Measurements from ENCODE around the gene CYLD. TPM values are rescaled to one million over a fixed set of nuclear protein-coding genes. Genes with fewer than 3 reads are reported as not detected.

CYLD gene
- total and polyA plus RNA-seq, 2 experiments from 2014 or later: 21.7 to 32.6 TPM

DNA sequence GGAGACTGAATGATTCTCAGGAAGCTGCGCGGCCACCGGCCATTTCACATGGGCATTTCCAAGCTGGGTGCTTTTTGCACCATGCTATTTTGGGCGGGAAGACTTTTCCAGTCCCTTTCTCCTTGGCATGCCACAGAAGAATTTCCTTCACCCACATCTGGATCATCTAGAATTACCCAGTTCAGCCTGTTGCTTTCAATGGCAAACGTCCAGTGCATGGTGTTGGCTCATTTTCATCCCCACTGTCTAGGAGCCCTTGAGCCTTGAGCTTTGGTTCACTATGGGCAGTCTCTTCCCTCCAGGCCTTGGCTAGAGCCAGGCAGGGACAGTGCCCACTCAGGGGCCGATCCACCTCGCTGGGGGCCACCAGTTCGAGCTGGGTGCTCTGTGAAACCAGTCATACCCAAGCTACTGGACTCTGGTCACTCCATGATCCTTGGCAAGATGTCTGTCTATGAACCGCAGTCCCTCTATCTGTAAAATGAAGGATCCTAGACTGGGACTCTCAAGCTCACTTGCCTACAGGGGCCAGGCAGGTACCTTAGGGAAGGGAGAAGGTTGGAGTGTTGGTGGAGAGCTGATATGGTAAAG, 71.1 kb downstream of the CYLD start:
- H3K4me3 ChIP-seq: no peak overlapping the region
- H3K9me2 ChIP-seq (ENCODE audit: insufficient read depth): no peaks in the 10 kb centered on the region
- no peaks in the 10 kb centered on the region for H3K27me3 ChIP-seq (replicated peaks; ENCODE audit: insufficient read depth)
- WGBS, 2 experiments (ENCODE audit: low coverage in 1 of 2, low lambda C conversion rate in 2 of 2, missing lambda C conversion rate in 2 of 2): 46 to 53% methylated on average over 9 of the region's 9 CpGs
- no peak overlapping the region for H3K4me2 ChIP-seq (ENCODE audit: unreplicated experiment)
- no peaks in the 10 kb centered on the region for H4K20me1 ChIP-seq (ENCODE audit: insufficient read depth)
- TF ChIP-seq EZH2 (IDR thresholded peaks at IDR 0.05; ENCODE audit: insufficient read depth, poor library complexity, severe bottlenecking) (no peak), EZH2phosphoT487 (IDR thresholded peaks at IDR 0.05; ENCODE audit: insufficient read depth, low read depth) (no peak)
- no peak overlapping the region for H3K9ac ChIP-seq
- H3F3A ChIP-seq (ENCODE audit: insufficient read depth): no peaks in the 10 kb centered on the region
- no peaks in the 10 kb centered on the region for H3K9me3 ChIP-seq (ENCODE audit: low read depth)
- no peak overlapping the region for H3K27ac ChIP-seq
- no peaks in the 10 kb centered on the region for H3K79me2 ChIP-seq (ENCODE audit: insufficient read depth)
- in situ Hi-C loops (cut with MboI): no loop called here
- DNase-seq: no peak
- no peaks in the 10 kb centered on the region for H3K4me1 ChIP-seq (ENCODE audit: insufficient read depth)
- no peaks in the 10 kb centered on the region for H3K36me3 ChIP-seq (ENCODE audit: low read depth)
- H2AFZ ChIP-seq: no peak overlapping the region

DNA sequence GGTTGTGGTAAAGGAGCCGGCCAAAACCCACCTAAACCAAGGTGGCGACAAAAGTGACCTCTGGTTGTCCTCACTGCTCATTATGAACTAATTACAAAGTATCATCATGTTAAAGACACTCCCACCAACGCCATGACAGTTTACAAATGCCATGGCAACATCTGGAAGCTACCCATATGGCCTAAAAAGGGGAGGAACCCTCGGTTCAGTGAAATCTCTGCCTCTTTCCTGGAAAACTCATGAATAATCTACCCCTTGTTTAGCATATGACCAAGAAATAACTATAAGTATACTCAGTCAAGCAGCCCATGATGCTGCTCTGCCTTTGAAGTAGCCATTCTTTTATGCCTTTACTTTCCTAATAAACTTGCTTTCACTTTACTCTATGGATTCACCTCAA, 72.2 kb downstream of the CYLD start:
- Histone ChIP-seq H3K36me3 (ENCODE audit: low read depth) (no peaks in the 10 kb centered on the region), H3K27me3 (replicated peaks; ENCODE audit: insufficient read depth) (no peaks in the 10 kb centered on the region), H3K9ac (no peak overlapping the region), H4K20me1 (ENCODE audit: insufficient read depth) (no peaks in the 10 kb centered on the region), H3K4me2 (ENCODE audit: unreplicated experiment) (no peak overlapping the region), H3F3A (ENCODE audit: insufficient read depth) (no peaks in the 10 kb centered on the region), H3K9me3 (ENCODE audit: low read depth) (no peaks in the 10 kb centered on the region), H3K9me2 (ENCODE audit: insufficient read depth) (no peaks in the 10 kb centered on the region), H3K4me1 (ENCODE audit: insufficient read depth) (no peaks in the 10 kb centered on the region), H3K27ac (no peak overlapping the region), H2AFZ (no peak overlapping the region), H3K4me3 (no peak overlapping the region), H3K79me2 (ENCODE audit: insufficient read depth) (no peaks in the 10 kb centered on the region)
- 52% methylated on average over 4 of the region's 4 CpGs for WGBS, 2 experiments (ENCODE audit: low coverage in 1 of 2, low lambda C conversion rate in 2 of 2, missing lambda C conversion rate in 2 of 2)
- in situ Hi-C loops (cut with MboI): no loop called here
- no peak for TF ChIP-seq EZH2phosphoT487 (IDR thresholded peaks at IDR 0.05; ENCODE audit: insufficient read depth, low read depth)
- no peak for TF ChIP-seq EZH2 (IDR thresholded peaks at IDR 0.05; ENCODE audit: insufficient read depth, poor library complexity, severe bottlenecking)
- no peak for DNase-seq

DNA sequence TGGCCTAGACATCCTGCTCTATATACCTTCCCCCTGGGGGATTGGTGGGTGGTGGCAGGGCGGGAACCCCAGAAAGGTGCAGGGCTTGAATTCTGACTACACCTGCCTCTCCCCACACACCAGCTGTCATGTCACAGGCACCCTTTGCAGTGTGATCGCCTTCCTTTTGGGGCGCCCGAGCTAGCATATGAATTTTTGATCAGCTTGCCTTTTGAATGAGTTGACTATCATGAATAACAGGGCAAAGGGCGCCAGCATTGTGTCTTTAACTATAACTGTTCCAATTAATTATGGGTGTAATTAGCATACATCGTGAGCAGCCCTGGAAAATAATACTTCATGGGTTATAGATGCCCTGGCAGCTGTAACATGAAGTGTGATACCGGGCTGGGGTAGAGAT, 72.7 kb downstream of the CYLD start:
- no peak for TF ChIP-seq EZH2phosphoT487 (IDR thresholded peaks at IDR 0.05; ENCODE audit: insufficient read depth, low read depth)
- no peak for TF ChIP-seq EZH2 (IDR thresholded peaks at IDR 0.05; ENCODE audit: insufficient read depth, poor library complexity, severe bottlenecking)
- Histone ChIP-seq H3K36me3 (ENCODE audit: low read depth) (no peaks in the 10 kb centered on the region), H3F3A (ENCODE audit: insufficient read depth) (no peaks in the 10 kb centered on the region), H3K9me3 (ENCODE audit: low read depth) (no peaks in the 10 kb centered on the region), H2AFZ (no peak overlapping the region), H4K20me1 (ENCODE audit: insufficient read depth) (no peaks in the 10 kb centered on the region), H3K9me2 (ENCODE audit: insufficient read depth) (no peaks in the 10 kb centered on the region), H3K79me2 (ENCODE audit: insufficient read depth) (no peaks in the 10 kb centered on the region), H3K4me2 (ENCODE audit: unreplicated experiment) (no peak overlapping the region), H3K27me3 (replicated peaks; ENCODE audit: insufficient read depth) (no peaks in the 10 kb centered on the region), H3K27ac (no peak overlapping the region), H3K4me3 (no peak overlapping the region), H3K9ac (no peak overlapping the region), H3K4me1 (ENCODE audit: insufficient read depth) (no peaks in the 10 kb centered on the region)
- no peak for DNase-seq
- WGBS, 2 experiments (ENCODE audit: low coverage in 1 of 2, low lambda C conversion rate in 2 of 2, missing lambda C conversion rate in 2 of 2): 60 to 75% methylated on average over 7 of the region's 7 CpGs
- in situ Hi-C loops (cut with MboI): no loop called here

DNA sequence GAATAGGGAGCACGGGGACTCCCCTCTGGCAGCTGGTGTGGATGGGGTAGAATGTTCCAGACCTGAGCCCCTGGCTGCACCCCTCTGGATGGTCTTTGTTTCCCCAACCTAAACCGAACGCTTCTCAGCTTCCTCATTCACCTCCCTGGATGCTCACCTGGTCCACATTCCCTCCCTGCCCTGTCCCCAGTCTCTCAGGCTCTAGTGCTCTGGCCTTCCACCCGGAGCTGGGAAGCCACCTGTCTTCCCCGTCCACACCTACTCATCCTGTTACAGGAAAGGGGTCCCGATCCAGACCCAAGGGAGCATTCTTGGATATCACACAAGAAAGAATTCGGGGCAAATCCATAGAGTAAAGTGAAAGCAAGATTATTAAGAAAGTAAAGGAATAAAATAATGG, 73.5 kb downstream of the CYLD start:
- 55 to 60% methylated on average over 7 of the region's 7 CpGs for WGBS, 2 experiments (ENCODE audit: low coverage in 1 of 2, low lambda C conversion rate in 2 of 2, missing lambda C conversion rate in 2 of 2)
- Histone ChIP-seq H3K27ac (no peak overlapping the region), H2AFZ (no peak overlapping the region), H3F3A (ENCODE audit: insufficient read depth) (no peaks in the 10 kb centered on the region), H3K4me3 (no peak overlapping the region), H3K4me2 (ENCODE audit: unreplicated experiment) (no peak overlapping the region), H3K27me3 (replicated peaks; ENCODE audit: insufficient read depth) (no peaks in the 10 kb centered on the region), H3K9ac (no peak overlapping the region), H3K36me3 (ENCODE audit: low read depth) (no peaks in the 10 kb centered on the region), H3K9me2 (ENCODE audit: insufficient read depth) (no peaks in the 10 kb centered on the region), H4K20me1 (ENCODE audit: insufficient read depth) (no peaks in the 10 kb centered on the region), H3K4me1 (ENCODE audit: insufficient read depth) (no peaks in the 10 kb centered on the region), H3K79me2 (ENCODE audit: insufficient read depth) (no peaks in the 10 kb centered on the region), H3K9me3 (ENCODE audit: low read depth) (no peaks in the 10 kb centered on the region)
- DNase-seq: no peak
- TF ChIP-seq EZH2phosphoT487 (IDR thresholded peaks at IDR 0.05; ENCODE audit: insufficient read depth, low read depth): no peak
- TF ChIP-seq EZH2 (IDR thresholded peaks at IDR 0.05; ENCODE audit: insufficient read depth, poor library complexity, severe bottlenecking): no peak
- in situ Hi-C loops (cut with MboI): no loop called here
